ENCODE results near the gene TP63.

The TP63 gene

GRCh38 chr3:189631373-189631408 lies at the start of gene TP63:
TSS of gene TP63 (plus strand) at chr3:189631389. CDS start at chr3:189631516, 127 bp downstream.
- in situ Hi-C loops (cut with HindIII; ENCODE audit: low pct_ligation_motif_present, low sequenced_read_pairs), result no loop called here
- Histone ChIP-seq H3K27me3 (replicated peaks) (no peaks in the 10 kb centered on the region), H3K36me3 (replicated peaks) (no peaks in the 10 kb centered on the region), H3K27ac (no peak within 1 kb of the TSS), H3K4me3 (ENCODE audit: low read depth, low read length) (peak within 1 kb of the TSS; percentile 42)
- DNase-seq, result no peak
- no peak for TF ChIP-seq CTCF (IDR thresholded peaks at IDR 0.05; ENCODE audit: low read depth, low read length, missing control alignments)

- in situ Hi-C loops (cut with HindIII; ENCODE audit: low pct_ligation_motif_present, low sequenced_read_pairs), result no loop called here
- TF ChIP-seq CTCF (IDR thresholded peaks at IDR 0.05; ENCODE audit: low read depth, low read length, missing control alignments), result no peak
- H3K4me3 ChIP-seq (ENCODE audit: low read depth, low read length), result no peak overlapping the region
- no peak for DNase-seq
- no peak overlapping the region for H3K27ac ChIP-seq
- no peaks in the 10 kb centered on the region for H3K36me3 ChIP-seq (replicated peaks)
- no peaks in the 10 kb centered on the region for H3K27me3 ChIP-seq (replicated peaks)
Observed at GRCh38 chr3:189582179-189582578, 49.0 kb upstream of the TP63 start.

- in situ Hi-C loops (cut with HindIII; ENCODE audit: low pct_ligation_motif_present, low sequenced_read_pairs), result no loop called here
Observed at GRCh38 chr3:189584645-189585044, 46.5 kb upstream of the TP63 start.

GRCh38 chr3:189586941-189587663 lies 44.1 kb upstream of the TP63 start:
- Histone ChIP-seq H3K36me3 (replicated peaks) (no peaks in the 10 kb centered on the region), H3K27ac (no peak overlapping the region), H3K4me3 (ENCODE audit: low read depth, low read length) (no peak overlapping the region), H3K27me3 (replicated peaks) (no peaks in the 10 kb centered on the region)
- no peak for TF ChIP-seq CTCF (IDR thresholded peaks at IDR 0.05; ENCODE audit: low read depth, low read length, missing control alignments)
- DNase-seq, result no peak
- in situ Hi-C loops (cut with HindIII; ENCODE audit: low pct_ligation_motif_present, low sequenced_read_pairs), result no loop called here

More at GRCh38 chr3:189584645-189585044, 46.5 kb upstream of the TP63 start:
- no peaks in the 10 kb centered on the region for H3K36me3 ChIP-seq (replicated peaks)
- no peak for TF ChIP-seq CTCF (IDR thresholded peaks at IDR 0.05; ENCODE audit: low read depth, low read length, missing control alignments)
- no peak for DNase-seq
- no peak overlapping the region for H3K27ac ChIP-seq
- no peaks in the 10 kb centered on the region for H3K27me3 ChIP-seq (replicated peaks)
- no peak overlapping the region for H3K4me3 ChIP-seq (ENCODE audit: low read depth, low read length)

GRCh38 chr3:189587664-189588040 lies 43.5 kb upstream of the TP63 start:
- no peak for TF ChIP-seq CTCF (IDR thresholded peaks at IDR 0.05; ENCODE audit: low read depth, low read length, missing control alignments)
- in situ Hi-C loops (cut with HindIII; ENCODE audit: low pct_ligation_motif_present, low sequenced_read_pairs), result no loop called here
- H3K27ac ChIP-seq, result peak overlapping the region; percentile 63

GRCh38 chr3:189588070-189588469 lies 43.1 kb upstream of the TP63 start:
- Histone ChIP-seq H3K27me3 (replicated peaks) (no peaks in the 10 kb centered on the region), H3K27ac (peak overlapping the region; percentile 63), H3K4me3 (ENCODE audit: low read depth, low read length) (no peak overlapping the region), H3K36me3 (replicated peaks) (no peaks in the 10 kb centered on the region)
- in situ Hi-C loops (cut with HindIII; ENCODE audit: low pct_ligation_motif_present, low sequenced_read_pairs), result no loop called here
- TF ChIP-seq CTCF (IDR thresholded peaks at IDR 0.05; ENCODE audit: low read depth, low read length, missing control alignments), result no peak
- DNase-seq, result no peak

More at GRCh38 chr3:189587664-189588040, 43.5 kb upstream of the TP63 start:
- no peaks in the 10 kb centered on the region for H3K36me3 ChIP-seq (replicated peaks)
- H3K27me3 ChIP-seq (replicated peaks), result no peaks in the 10 kb centered on the region
- no peak for DNase-seq
- H3K4me3 ChIP-seq (ENCODE audit: low read depth, low read length), result no peak overlapping the region
